Measurements from ENCODE around the gene LRRC37B.
"Not testable (repeated sequence)": the region's sequence is repeated elsewhere in the genome, so short reads cannot be mapped to it uniquely, and the experiment has no call there.

DNA sequence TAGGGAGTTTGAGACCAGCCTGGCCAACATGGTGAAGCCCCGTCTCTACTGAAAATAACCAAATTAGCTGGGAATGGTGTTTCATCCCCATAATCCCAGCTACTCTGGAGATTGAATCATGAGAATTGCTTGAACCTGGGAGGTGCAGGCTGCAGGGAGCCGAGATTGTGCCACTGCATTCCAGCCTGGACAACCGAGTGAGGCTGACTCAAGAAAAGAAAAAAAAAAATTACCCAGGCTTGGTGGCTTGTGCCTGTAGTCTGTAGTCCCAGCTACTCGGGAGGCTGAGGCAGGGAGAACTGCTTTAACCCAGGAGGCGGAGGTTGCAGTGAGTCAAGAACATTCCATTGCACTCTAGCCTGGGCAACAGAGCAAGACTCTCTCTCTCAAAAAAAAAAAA is 36.8 kb upstream of the LRRC37B start:
- TF ChIP-seq, protein P1, sequence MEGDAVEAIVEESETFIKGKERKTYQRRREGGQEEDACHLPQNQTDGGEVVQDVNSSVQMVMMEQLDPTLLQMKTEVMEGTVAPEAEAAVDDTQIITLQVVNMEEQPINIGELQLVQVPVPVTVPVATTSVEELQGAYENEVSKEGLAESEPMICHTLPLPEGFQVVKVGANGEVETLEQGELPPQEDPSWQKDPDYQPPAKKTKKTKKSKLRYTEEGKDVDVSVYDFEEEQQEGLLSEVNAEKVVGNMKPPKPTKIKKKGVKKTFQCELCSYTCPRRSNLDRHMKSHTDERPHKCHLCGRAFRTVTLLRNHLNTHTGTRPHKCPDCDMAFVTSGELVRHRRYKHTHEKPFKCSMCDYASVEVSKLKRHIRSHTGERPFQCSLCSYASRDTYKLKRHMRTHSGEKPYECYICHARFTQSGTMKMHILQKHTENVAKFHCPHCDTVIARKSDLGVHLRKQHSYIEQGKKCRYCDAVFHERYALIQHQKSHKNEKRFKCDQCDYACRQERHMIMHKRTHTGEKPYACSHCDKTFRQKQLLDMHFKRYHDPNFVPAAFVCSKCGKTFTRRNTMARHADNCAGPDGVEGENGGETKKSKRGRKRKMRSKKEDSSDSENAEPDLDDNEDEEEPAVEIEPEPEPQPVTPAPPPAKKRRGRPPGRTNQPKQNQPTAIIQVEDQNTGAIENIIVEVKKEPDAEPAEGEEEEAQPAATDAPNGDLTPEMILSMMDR (IDR thresholded peaks at IDR 0.05 in 2 of 3, conservative IDR thresholded peaks at IDR 0.05 in 1 of 3; ENCODE audit: borderline replicate concordance in 1 of 3, insufficient read depth in 1 of 3, low read depth in 2 of 3, low read length in 2 of 3), result not testable (repeated sequence)
- not testable (repeated sequence) for TF ChIP-seq FOSL1 (IDR thresholded peaks at IDR 0.05; ENCODE audit: low read depth); YY1 (IDR thresholded peaks at IDR 0.05; ENCODE audit: extremely low read depth, insufficient replicate concordance, low read depth, low read length); CEBPB (IDR thresholded peaks at IDR 0.05; ENCODE audit: low read depth)
- TF ChIP-seq, protein P2, sequence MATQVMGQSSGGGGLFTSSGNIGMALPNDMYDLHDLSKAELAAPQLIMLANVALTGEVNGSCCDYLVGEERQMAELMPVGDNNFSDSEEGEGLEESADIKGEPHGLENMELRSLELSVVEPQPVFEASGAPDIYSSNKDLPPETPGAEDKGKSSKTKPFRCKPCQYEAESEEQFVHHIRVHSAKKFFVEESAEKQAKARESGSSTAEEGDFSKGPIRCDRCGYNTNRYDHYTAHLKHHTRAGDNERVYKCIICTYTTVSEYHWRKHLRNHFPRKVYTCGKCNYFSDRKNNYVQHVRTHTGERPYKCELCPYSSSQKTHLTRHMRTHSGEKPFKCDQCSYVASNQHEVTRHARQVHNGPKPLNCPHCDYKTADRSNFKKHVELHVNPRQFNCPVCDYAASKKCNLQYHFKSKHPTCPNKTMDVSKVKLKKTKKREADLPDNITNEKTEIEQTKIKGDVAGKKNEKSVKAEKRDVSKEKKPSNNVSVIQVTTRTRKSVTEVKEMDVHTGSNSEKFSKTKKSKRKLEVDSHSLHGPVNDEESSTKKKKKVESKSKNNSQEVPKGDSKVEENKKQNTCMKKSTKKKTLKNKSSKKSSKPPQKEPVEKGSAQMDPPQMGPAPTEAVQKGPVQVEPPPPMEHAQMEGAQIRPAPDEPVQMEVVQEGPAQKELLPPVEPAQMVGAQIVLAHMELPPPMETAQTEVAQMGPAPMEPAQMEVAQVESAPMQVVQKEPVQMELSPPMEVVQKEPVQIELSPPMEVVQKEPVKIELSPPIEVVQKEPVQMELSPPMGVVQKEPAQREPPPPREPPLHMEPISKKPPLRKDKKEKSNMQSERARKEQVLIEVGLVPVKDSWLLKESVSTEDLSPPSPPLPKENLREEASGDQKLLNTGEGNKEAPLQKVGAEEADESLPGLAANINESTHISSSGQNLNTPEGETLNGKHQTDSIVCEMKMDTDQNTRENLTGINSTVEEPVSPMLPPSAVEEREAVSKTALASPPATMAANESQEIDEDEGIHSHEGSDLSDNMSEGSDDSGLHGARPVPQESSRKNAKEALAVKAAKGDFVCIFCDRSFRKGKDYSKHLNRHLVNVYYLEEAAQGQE (IDR thresholded peaks at IDR 0.05; ENCODE audit: low read depth), result not testable (repeated sequence)

Measured in HCT116 (cell line).